H1 (cell line): ENCODE measurements around the gene POLDIP2. TPM values are rescaled to one million over a fixed set of nuclear protein-coding genes. Genes with fewer than 3 reads are reported as not detected.

ENCODE experiments used
- CTCF ChIA-PET: fragments of 300-600 bp; sonication (Branson Sonifier 250); formaldehyde crosslinking; loops from one replicate; lab custom pipeline; 2021; ENCODE audit not compliant: partially characterized antibody; lab: Charles Lee
- POLR2A ChIA-PET: fragments of 300-600 bp; sonication (Branson Sonifier 250); formaldehyde crosslinking; loops from one replicate; lab custom pipeline; 2021; ENCODE audit warnings: inconsistent platforms; ENCODE audit not compliant: partially characterized antibody; lab: Charles Lee
- DNase-seq, 2 experiments: peaks; one replicate each; pipeline versions ENCODE4 v3.0.0 to v3.0.0-alpha.2; 2010 to 2022; ENCODE audit warnings: low spot score in 2 of 2, low read depth in 1 of 2, mixed read lengths in 1 of 2
- FAIRE-seq: peaks from 2 replicates; lab custom pipeline; 2011; peaks lifted over from hg19 to GRCh38; lab: Jason Lieb, UNC
- H2AFZ ChIP-seq: 2 replicates; pipeline ENCODE4 v1.8.1; 2012; ENCODE audit warnings: low read length, inconsistent platforms
- H2AK5ac ChIP-seq: 2 replicates; pipeline ENCODE4 v1.6.1; 2013; ENCODE audit warnings: low read depth, low read length
- H2BK120ac ChIP-seq: replicated peaks from 2 replicates; pipeline ENCODE3; 2013; ENCODE audit warnings: low read depth, low read length, inconsistent platforms
- H2BK12ac ChIP-seq: 2 replicates; pipeline ENCODE4 v1.6.1; 2013; ENCODE audit warnings: low read depth, low read length
- H2BK15ac ChIP-seq: 2 replicates; pipeline ENCODE4 v1.6.1; 2013; ENCODE audit warnings: low read length
- H2BK20ac ChIP-seq: 2 replicates; pipeline ENCODE4 v1.6.1; 2013; ENCODE audit warnings: low read length
- H2BK5ac ChIP-seq: 2 replicates; pipeline ENCODE4 v1.6.1; 2013; ENCODE audit warnings: low read depth, low read length
- H3K14ac ChIP-seq: 2 replicates; pipeline ENCODE4 v1.6.1; 2013; ENCODE audit warnings: inconsistent platforms; ENCODE audit not compliant: insufficient read length
- H3K18ac ChIP-seq: 2 replicates; pipeline ENCODE4 v1.6.1; 2013; ENCODE audit warnings: low read length; ENCODE audit errors: extremely low read depth
- H3K23ac ChIP-seq: 2 replicates; pipeline ENCODE4 v1.6.1; 2013; ENCODE audit warnings: inconsistent platforms; ENCODE audit not compliant: insufficient read length
- H3K23me2 ChIP-seq: 2 replicates; pipeline ENCODE4 v1.6.1; 2013; ENCODE audit warnings: low read depth, low read length
- H3K27ac ChIP-seq: 2 replicates; pipeline ENCODE4 v1.6.1; 2011; ENCODE audit warnings: low read depth, low read length, inconsistent platforms
- H3K27me3 ChIP-seq, 4 experiments: replicated peaks in 1 of 4; 1 replicate in 1 of 4; 2 replicates in 3 of 4; pipeline versions ENCODE4 v1.6.1 to v1.8.1; 2011 to 2013; ENCODE audit warnings: low read length in 3 of 4, mild to moderate bottlenecking in 3 of 4, inconsistent platforms in 2 of 4, mixed read lengths in 2 of 4, moderate library complexity in 1 of 4; ENCODE audit not compliant: control insufficient read depth in 3 of 4, insufficient read depth in 3 of 4; ENCODE audit errors: extremely low read depth in 1 of 4
- H3K36me3 ChIP-seq, 4 experiments: 2 replicates each; pipeline versions ENCODE4 v1.6.1 to v1.8.1; 2011 to 2013; ENCODE audit warnings: mild to moderate bottlenecking in 4 of 4, low read length in 3 of 4, moderate library complexity in 2 of 4, control low read depth in 1 of 4, inconsistent platforms in 1 of 4; ENCODE audit not compliant: insufficient read depth in 4 of 4, control insufficient read depth in 2 of 4
- H3K4ac ChIP-seq: replicated peaks from 2 replicates; pipeline ENCODE3; 2013; ENCODE audit warnings: low read length, low read depth, mixed read lengths, inconsistent platforms; ENCODE audit not compliant: insufficient read length
- H3K4me1 ChIP-seq, 4 experiments: replicated peaks in 1 of 4; 1 replicate in 1 of 4; 2 replicates in 3 of 4; pipeline versions ENCODE4 v1.6.1 to v1.8.1; 2011 to 2013; ENCODE audit warnings: low read length in 3 of 4, inconsistent platforms in 2 of 4, mixed read lengths in 1 of 4; ENCODE audit not compliant: insufficient read depth in 4 of 4, control insufficient read depth in 3 of 4
- H3K4me2 ChIP-seq, 2 experiments: 2 replicates each; pipeline versions ENCODE4 v1.6.1 to v1.8.1; 2011 to 2013; ENCODE audit warnings: low read depth in 2 of 2, low read length in 2 of 2, control low read depth in 1 of 2, inconsistent platforms in 1 of 2, mild to moderate bottlenecking in 1 of 2; ENCODE audit not compliant: insufficient read depth in 1 of 2
- H3K4me3 ChIP-seq, 4 experiments: fragments of 200-600, 300-600 bp in 1 of 4; sonication (generic), shearing (Covaris generic), sonication (Bioruptor Twin) in 1 of 4; 2 replicates each; pipeline versions ENCODE4 v1.5.1 to v1.8.1; 2011 to 2016; ENCODE audit warnings: low read length in 4 of 4, low read depth in 3 of 4, control low read depth in 2 of 4, inconsistent platforms in 2 of 4, mild to moderate bottlenecking in 2 of 4, mixed read lengths in 1 of 4, moderate library complexity in 1 of 4; ENCODE audit not compliant: insufficient read depth in 2 of 4; ENCODE audit errors: extremely low read depth in 1 of 4
- H3K56ac ChIP-seq: replicated peaks from 2 replicates; pipeline ENCODE3; 2013; ENCODE audit warnings: low read depth, mild to moderate bottlenecking, mixed read lengths, low read length, inconsistent platforms; ENCODE audit not compliant: insufficient read length
- H3K79me1 ChIP-seq: 2 replicates; pipeline ENCODE4 v1.6.1; 2013; ENCODE audit warnings: low read depth, low read length, control low read depth
- H3K79me2 ChIP-seq, 2 experiments: 2 replicates each; pipeline versions ENCODE4 v1.6.1 to v1.8.1; 2012 to 2013; ENCODE audit warnings: low read length in 2 of 2, mild to moderate bottlenecking in 2 of 2, inconsistent platforms in 1 of 2; ENCODE audit not compliant: insufficient read depth in 2 of 2, control insufficient read depth in 1 of 2
- H3K9ac ChIP-seq, 4 experiments: replicated peaks in 1 of 4; 1 replicate in 1 of 4; 2 replicates in 3 of 4; pipeline versions ENCODE4 v1.6.1 to v1.8.1; 2011 to 2013; ENCODE audit warnings: low read depth in 3 of 4, low read length in 3 of 4, control low read depth in 2 of 4, mild to moderate bottlenecking in 2 of 4, moderate library complexity in 2 of 4, inconsistent platforms in 1 of 4; ENCODE audit errors: extremely low read depth in 1 of 4
- H3K9me3 ChIP-seq, 2 experiments: 2 replicates each; pipeline versions ENCODE4 v1.6.1 to v1.8.1; 2012 to 2013; ENCODE audit warnings: mild to moderate bottlenecking in 2 of 2, moderate library complexity in 2 of 2, control low read depth in 1 of 2, inconsistent platforms in 1 of 2, low read depth in 1 of 2, low read length in 1 of 2, mixed read lengths in 1 of 2; ENCODE audit not compliant: insufficient read depth in 2 of 2
- H4K20me1 ChIP-seq, 2 experiments: replicated peaks in 1 of 2; 2 replicates each; pipeline versions ENCODE3 to v1.8.1; 2011 to 2013; ENCODE audit warnings: inconsistent platforms in 2 of 2, low read length in 2 of 2, mild to moderate bottlenecking in 1 of 2; ENCODE audit not compliant: insufficient read depth in 2 of 2, control insufficient read depth in 1 of 2
- H4K5ac ChIP-seq: 2 replicates; pipeline ENCODE4 v1.6.1; 2013; ENCODE audit warnings: low read length, low read depth, mixed read lengths, inconsistent platforms; ENCODE audit not compliant: insufficient read length
- H4K8ac ChIP-seq: 2 replicates; pipeline ENCODE4 v1.8.0; 2013; ENCODE audit warnings: mild to moderate bottlenecking, moderate library complexity, low read length, inconsistent platforms; ENCODE audit not compliant: insufficient read depth; ENCODE audit errors: extremely low read depth
- H4K91ac ChIP-seq: replicated peaks from 2 replicates; pipeline ENCODE3; 2013; ENCODE audit warnings: low read length, mixed read lengths, inconsistent platforms; ENCODE audit not compliant: insufficient read length
- EZH2 ChIP-seq: fragments of 200-600 bp; sonication (generic); IDR thresholded peaks from 2 replicates; pipeline ENCODE4 v1.7.1; 2012; ENCODE audit warnings: low read depth, mild to moderate bottlenecking, moderate library complexity, low read length, inconsistent platforms; ENCODE audit not compliant: severe bottlenecking
- MAX ChIP-seq: IDR thresholded peaks from 2 replicates; pipeline ENCODE4 v1.6.1; 2012; ENCODE audit warnings: inconsistent platforms
- SIN3A ChIP-seq, 2 experiments: IDR thresholded peaks in 1 of 2; conservative IDR thresholded peaks in 1 of 2; 2 replicates each; pipeline ENCODE4 v1.6.1; 2011 to 2012; ENCODE audit warnings: low read length in 2 of 2, improper control_type of control experiment in 1 of 2, low read depth in 1 of 2, mild to moderate bottlenecking in 1 of 2
- SUZ12 ChIP-seq: fragments of 200-600 bp; sonication (generic); IDR thresholded peaks from 2 replicates; pipeline ENCODE4 v1.6.1; 2012; ENCODE audit warnings: mild to moderate bottlenecking, inconsistent platforms, low read length, moderate library complexity, mixed read lengths
- TAF1 ChIP-seq: IDR thresholded peaks from 2 replicates; pipeline ENCODE4 v1.6.1; 2011; ENCODE audit warnings: mild to moderate bottlenecking, low read depth, low read length
- WGBS, 2 experiments: shearing (Covaris generic) in 1 of 2; methylation state at CpG; one replicate each; pipeline versions ENCODE4 v1.1.6 to v1.1.7; 2013 to 2015; ENCODE audit warnings: low lambda C conversion rate in 2 of 2, mixed read lengths in 2 of 2, inconsistent platforms in 1 of 2, low coverage in 1 of 2, missing lambda C conversion rate in 1 of 2; ENCODE audit not compliant: insufficient replicate concordance in 2 of 2, insufficient coverage in 1 of 2, insufficient read length in 1 of 2; ENCODE audit errors: extremely low coverage in 1 of 2, missing lambda C conversion rate in 1 of 2; 5-methylcytosine and 5-hydroxymethylcytosine counted together
- polyA plus RNA-seq, 7 experiments: library from polyadenylated mRNA; depleted of rRNA in 3 of 7; stranded (reverse) in 5 of 7; unstranded in 2 of 7; fragments of >200 nt in 5 of 7; fragments of 200-250 nt in 2 of 7; gene quantifications; 1 replicate in 5 of 7; 2 replicates in 1 of 7; 4 replicates in 1 of 7; pipeline versions ENCODE4 v1.2.1 to v1.2.3, GENCODE V29; 2011 to 2013; ENCODE audit warnings: missing spikeins in 2 of 7, mixed read lengths in 2 of 7
- total RNA-seq: library from RNA; stranded (reverse); fragmentation: NEBNext Ultra II Directional; extraction: Animal tissue kit (Norgen Biotek cat#: 25700); gene quantifications from 2 replicates; pipeline ENCODE4 v1.2.1, GENCODE V29; 2021

The POLDIP2 gene
- total and polyA plus RNA-seq, 2 of the 8 experiments (the other 6 are each of a cell fraction or from before 2014, with no cell fraction given): 74.0 to 76.1 TPM

GRCh38 chr17:28385037-28385400 lies 27.7 kb upstream of the POLDIP2 start:
- H4K8ac ChIP-seq: 0 out of 2 replicates have a peak overlapping the region, but pooled peaks have one; percentile 71
- peaks cover 0 to 13% (median 6%) of the 10 kb centered on the region in 4 experiments; a peak in 4 of 7 replicates for H3K4me1 ChIP-seq
- H3K36me3 ChIP-seq: 0 out of 8 replicates have a peak, but pooled peaks cover 0 to 3% (median 0%) of the 10 kb centered on the region in 4 experiments
- no peaks in the 10 kb centered on the region for H3K79me1 ChIP-seq
- H2BK120ac ChIP-seq: no peak overlapping the region
- H4K20me1 ChIP-seq: peaks cover 2 to 6% of the 10 kb centered on the region in 2 experiments
- no peaks in the 10 kb centered on the region for H3K79me2 ChIP-seq
- no peak overlapping the region for H3K23ac ChIP-seq
- no peak overlapping the region for H4K5ac ChIP-seq
- H4K91ac ChIP-seq: no peak overlapping the region
- no peaks in the 10 kb centered on the region for H3K9me3 ChIP-seq
- DNase-seq (no peak), FAIRE-seq (no peak)
- no peak overlapping the region for H3K56ac ChIP-seq
- H3K4me2 ChIP-seq: peak overlapping the region; percentile 89 to 95
- TF ChIP-seq TAF1 (0 out of 2 replicates have a peak, but pooled peaks have one; percentile 9), MAX (peak; percentile 63), SUZ12 (peak; percentile 33), SIN3A (conservative IDR thresholded peaks at IDR 0.05 in 1 of 2, IDR thresholded peaks at IDR 0.05 in 1 of 2; ENCODE audit: low read depth in 1 of 2, low read length in 2 of 2) (no peak), EZH2 (peak; percentile 54)
- no peak overlapping the region for H3K27ac ChIP-seq
- ChIA-PET POLR2A (interaction anchor here (1.4 to 12.7 kb wide), 3 partner anchors 13 to 27 kb away, joined by 4 to 135 read pairs (median 9); partner anchors contain the start of genes POLDIP2 and SLC46A1), CTCF (interaction anchor here (0.9 to 14.7 kb wide), 9 partner anchors 10 to 135 kb away, joined by 3 to 142 read pairs (median 3); no protein-coding TSS in a partner anchor)
- H3K23me2 ChIP-seq: peaks cover 14% of the 10 kb centered on the region
- H2BK12ac ChIP-seq: 0 out of 2 replicates have a peak overlapping the region, but pooled peaks have one; percentile 2
- 8% methylated on average over 17 of the region's 29 CpGs; no CpG with 5 or more reads in 1 of the 2 experiments for WGBS, 2 experiments
- H3K27me3 ChIP-seq: peaks cover 38 to 62% (median 56%) of the 10 kb centered on the region in 4 experiments
- peak overlapping the region; percentile 32 to 77 (median 62) for H3K4me3 ChIP-seq
- no peak overlapping the region; the same call in 1 of the 2 replicates for H2BK20ac ChIP-seq
- no peak overlapping the region; the same call in 1 of the 2 replicates for H2BK15ac ChIP-seq
- peak overlapping the region; percentile 65; the same call in 1 of the 2 replicates for H2AFZ ChIP-seq
- H2BK5ac ChIP-seq: no peak overlapping the region; the same call in 1 of the 2 replicates
- no peak overlapping the region for H2AK5ac ChIP-seq
- H3K9ac ChIP-seq: no peak overlapping the region; a peak in 1 of 7 replicates
- H3K18ac ChIP-seq: no peak overlapping the region
- no peak overlapping the region for H3K14ac ChIP-seq
- no peak overlapping the region for H3K4ac ChIP-seq
